C4-2B (cell line): ENCODE results near the gene LRRTM4.

Experiments
- CTCF ChIP-seq: fragments of 450-650 bp; conservative IDR thresholded peaks from 2 replicates; pipeline ENCODE4 v1.5.1; 2017; ENCODE audit warnings: mild to moderate bottlenecking
- ZFX ChIP-seq: fragments of 450-650 bp; IDR thresholded peaks from 2 replicates; pipeline ENCODE4 v1.6.1; 2017

DNA sequence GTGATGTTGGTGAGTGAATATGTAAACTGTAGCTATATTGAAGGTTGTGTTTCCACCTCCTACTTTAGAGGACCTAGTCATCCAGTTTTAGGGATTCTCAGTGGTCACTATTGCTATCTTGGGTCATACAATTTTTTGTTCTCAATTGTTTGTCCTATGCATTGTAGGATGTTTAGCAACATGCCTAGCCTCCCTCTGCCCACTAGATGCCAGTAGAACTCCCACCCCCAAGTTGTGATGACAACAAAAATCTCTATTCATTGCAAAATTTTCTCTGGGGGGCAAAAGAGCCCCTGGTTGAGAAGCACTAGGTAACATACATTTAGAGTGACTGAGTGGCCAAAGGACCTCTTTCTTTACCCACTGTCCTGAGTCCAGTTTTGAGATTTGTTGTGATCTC is 87.3 kb downstream of the LRRTM4 start:
- peak; percentile 69 for TF ChIP-seq CTCF
- TF ChIP-seq ZFX = no peak
